ENCODE measurements around the gene CDADC1. TPM values are rescaled to one million over a fixed set of nuclear protein-coding genes. Genes with fewer than 3 reads are reported as not detected.

CDADC1 gene
- total RNA-seq, 1 donor from 2014 or later, result 9.2 TPM

- H3K4me3 Mint-ChIP-seq, result no peak overlapping the region
- peaks cover 3% of the 10 kb centered on the region for H3K4me1 Mint-ChIP-seq
- DNase-seq (ENCODE audit: low spot score in 2 of 2, unreplicated experiment in 2 of 2), result no peak
- H3K36me3 Mint-ChIP-seq, result peaks cover 16% of the 10 kb centered on the region
- H3K27me3 Mint-ChIP-seq (ENCODE audit: low read depth), result no peaks in the 10 kb centered on the region
- H3K9me3 Mint-ChIP-seq, result no peaks in the 10 kb centered on the region
- H3K27ac Mint-ChIP-seq, result no peak overlapping the region
- no peak for TF ChIP-seq CTCF (IDR thresholded peaks at IDR 0.05; ENCODE audit: unreplicated experiment)
Measured at GRCh38 chr13:49315036-49315565, 67.4 kb downstream of the CDADC1 start.

GRCh38 chr13:49315756-49316482 lies 68.2 kb downstream of the CDADC1 start:
- TF ChIP-seq CTCF (IDR thresholded peaks at IDR 0.05; ENCODE audit: unreplicated experiment), result no peak
- H3K4me3 Mint-ChIP-seq, result no peak overlapping the region

GRCh38 chr13:49319551-49319950 lies 71.8 kb downstream of the CDADC1 start:
- Mint-ChIP-seq H3K27me3 (ENCODE audit: low read depth) (no peaks in the 10 kb centered on the region), H3K4me3 (no peak overlapping the region), H3K4me1 (no peaks in the 10 kb centered on the region), H3K27ac (no peak overlapping the region), H3K36me3 (peaks cover 14% of the 10 kb centered on the region), H3K9me3 (no peaks in the 10 kb centered on the region)
- DNase-seq (ENCODE audit: low spot score in 2 of 2, unreplicated experiment in 2 of 2), result no peak
- TF ChIP-seq CTCF (IDR thresholded peaks at IDR 0.05; ENCODE audit: unreplicated experiment), result no peak

More at GRCh38 chr13:49315756-49316482, 68.2 kb downstream of the CDADC1 start:
- Mint-ChIP-seq H3K9me3 (no peaks in the 10 kb centered on the region), H3K36me3 (peaks cover 11% of the 10 kb centered on the region), H3K27ac (no peak overlapping the region), H3K27me3 (ENCODE audit: low read depth) (no peaks in the 10 kb centered on the region), H3K4me1 (peaks cover 3% of the 10 kb centered on the region)
- DNase-seq (ENCODE audit: low spot score in 2 of 2, unreplicated experiment in 2 of 2), result no peak

GRCh38 chr13:49319951-49320350 lies 72.2 kb downstream of the CDADC1 start:
- H3K9me3 Mint-ChIP-seq, result no peaks in the 10 kb centered on the region
- no peak for DNase-seq (ENCODE audit: low spot score in 2 of 2, unreplicated experiment in 2 of 2)
- H3K4me3 Mint-ChIP-seq, result no peak overlapping the region
- no peak for TF ChIP-seq CTCF (IDR thresholded peaks at IDR 0.05; ENCODE audit: unreplicated experiment)
- H3K27ac Mint-ChIP-seq, result no peak overlapping the region
- H3K27me3 Mint-ChIP-seq (ENCODE audit: low read depth), result no peaks in the 10 kb centered on the region
- H3K36me3 Mint-ChIP-seq, result peaks cover 14% of the 10 kb centered on the region
- H3K4me1 Mint-ChIP-seq, result no peaks in the 10 kb centered on the region

GRCh38 chr13:49320975-49321374 lies 73.2 kb downstream of the CDADC1 start:
- H3K27me3 Mint-ChIP-seq (ENCODE audit: low read depth), result no peaks in the 10 kb centered on the region
- H3K27ac Mint-ChIP-seq, result no peak overlapping the region
- no peak for TF ChIP-seq CTCF (IDR thresholded peaks at IDR 0.05; ENCODE audit: unreplicated experiment)
- no peaks in the 10 kb centered on the region for H3K9me3 Mint-ChIP-seq
- no peaks in the 10 kb centered on the region for H3K4me1 Mint-ChIP-seq
- no peak overlapping the region for H3K4me3 Mint-ChIP-seq
- peaks cover 14% of the 10 kb centered on the region for H3K36me3 Mint-ChIP-seq
- DNase-seq (ENCODE audit: low spot score in 2 of 2, unreplicated experiment in 2 of 2), result no peak
